Pons (tissue), 1 donor: Measurements from ENCODE around the gene VARS1.
"Not testable (repeated sequence)": the region's sequence is repeated elsewhere in the genome, so short reads cannot be mapped to it uniquely, and the experiment has no call there.

Experiments
- DNase-seq: peaks from one replicate; pipeline ENCODE4 v3.0.0-alpha.2; 2016; ENCODE audit warnings: low spot score

Gene VARS1

GRCh38 chr6:31794294-31794865 is 1.2 kb downstream of the VARS1 start:
- no peak for DNase-seq

GRCh38 chr6:31793927-31794245 is 1.7 kb downstream of the VARS1 start:
- not testable (repeated sequence) for DNase-seq

GRCh38 chr6:31792761-31793171 is 2.8 kb downstream of the VARS1 start:
- no peak for DNase-seq

GRCh38 chr6:31792090-31792374 is 3.5 kb downstream of the VARS1 start:
- DNase-seq = no peak

GRCh38 chr6:31791324-31792089 is 4.0 kb downstream of the VARS1 start:
- peak; percentile 51 for DNase-seq

GRCh38 chr6:31785475-31785874 is 10.1 kb downstream of the VARS1 start:
- DNase-seq = no peak

- peak; percentile 62 for DNase-seq
These were observed 11.2 kb downstream of the VARS1 start for GRCh38 chr6:31784098-31784925.

GRCh38 chr6:31782126-31782855 is 13.3 kb downstream of the VARS1 start:
- DNase-seq = no peak

- DNase-seq = no peak
These were observed 14.1 kb downstream of the VARS1 start for GRCh38 chr6:31781244-31782125.

- DNase-seq = no peak
These were observed 14.9 kb downstream of the VARS1 start for GRCh38 chr6:31780507-31781243.

GRCh38 chr6:31779908-31780307 is 15.6 kb downstream of the VARS1 start:
- DNase-seq = no peak

GRCh38 chr6:31778999-31779885 is 16.3 kb downstream of the VARS1 start:
- DNase-seq = no peak

- no peak for DNase-seq
These were observed 17.4 kb downstream of the VARS1 start for GRCh38 chr6:31778193-31778592.

- DNase-seq = no peak
These were observed 17.9 kb downstream of the VARS1 start for GRCh38 chr6:31777667-31778050.

- DNase-seq = no peak
These were observed 18.4 kb downstream of the VARS1 start, which contains the start of gene VWA7 for GRCh38 chr6:31776989-31777666. Gene VWA7, minus strand, starts transcription at chr6:31777328. Its CDS starts 549 bp downstream, at chr6:31776779.

- DNase-seq = no peak
These were observed 19.0 kb downstream of the VARS1 start for GRCh38 chr6:31776485-31776988.

GRCh38 chr6:31775633-31776484 is 19.7 kb downstream of the VARS1 start:
- no peak for DNase-seq

GRCh38 chr6:31775184-31775583 is 20.4 kb downstream of the VARS1 start:
- DNase-seq = no peak
